Kidney epithelial cell (primary cell): Measurements from ENCODE around the gene XAB2. TPM values are rescaled to one million over a fixed set of nuclear protein-coding genes. Genes with fewer than 3 reads are reported as not detected.

Experiments used
- DNase-seq: peaks from one replicate; pipeline ENCODE4 v3.0.0-alpha.2; 2010; ENCODE audit warnings: low read depth
- H3K27me3 ChIP-seq: 2 replicates; pipeline ENCODE4 v1.6.0; 2011; ENCODE audit warnings: low read length; ENCODE audit not compliant: control insufficient read depth, insufficient read depth
- H3K36me3 ChIP-seq: 2 replicates; pipeline ENCODE4 v1.5.1; 2011; ENCODE audit warnings: low read length; ENCODE audit not compliant: control insufficient read depth, insufficient read depth
- H3K4me3 ChIP-seq: 2 replicates; pipeline ENCODE4 v1.5.1; 2011; ENCODE audit warnings: low read depth, mild to moderate bottlenecking, control low read depth, low read length
- total RNA-seq: library from RNA; depleted of rRNA; stranded (reverse); fragments of >200 nt; gene quantifications from 2 replicates; pipeline ENCODE4 v1.2.3, GENCODE V29; 2015
- TF ChIP-seq, protein P1 (sequence below): IDR thresholded peaks from 2 replicates; pipeline ENCODE4 v1.5.1; 2011; ENCODE audit warnings: mild to moderate bottlenecking, moderate library complexity, low read length, control low read depth, inconsistent platforms; ENCODE audit not compliant: insufficient read depth, poor library complexity, severe bottlenecking

Gene XAB2
- total RNA-seq, 1 donor from 2014 or later, result 48.1 TPM

DNA sequence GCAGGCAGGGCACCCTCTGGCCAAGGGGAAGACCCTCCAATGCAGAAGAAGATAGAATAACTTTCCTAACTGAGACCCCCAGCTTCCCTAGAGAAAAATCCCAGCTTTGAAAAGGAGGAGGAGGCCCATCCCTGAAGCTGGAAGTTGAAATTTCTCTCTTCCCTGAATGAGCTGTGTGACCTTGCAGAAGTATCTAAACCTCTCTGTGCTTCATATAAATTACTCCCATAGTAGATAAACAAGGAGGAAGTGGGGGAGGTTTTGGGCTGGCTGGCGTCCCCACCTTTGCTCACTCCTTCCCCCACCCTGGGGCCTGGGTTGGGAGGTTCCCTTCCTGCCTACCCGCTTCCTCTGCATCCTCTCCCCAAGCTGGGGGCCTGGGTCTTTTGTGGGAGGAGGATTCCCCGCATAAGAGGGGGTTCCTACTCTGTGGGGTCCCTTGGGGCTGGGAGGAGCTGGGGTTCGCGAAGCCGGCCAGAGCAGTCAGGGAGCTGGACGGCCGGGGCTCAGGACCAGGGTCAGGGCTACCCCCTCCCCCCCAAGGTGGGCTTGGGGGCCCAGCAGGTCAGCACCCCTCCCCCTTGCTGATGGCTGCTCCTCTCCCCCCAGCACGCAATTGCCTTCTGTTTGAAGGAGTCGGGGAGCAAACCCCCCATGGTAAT lies 22.0 kb downstream of the XAB2 start:
- TF ChIP-seq, protein P1, sequence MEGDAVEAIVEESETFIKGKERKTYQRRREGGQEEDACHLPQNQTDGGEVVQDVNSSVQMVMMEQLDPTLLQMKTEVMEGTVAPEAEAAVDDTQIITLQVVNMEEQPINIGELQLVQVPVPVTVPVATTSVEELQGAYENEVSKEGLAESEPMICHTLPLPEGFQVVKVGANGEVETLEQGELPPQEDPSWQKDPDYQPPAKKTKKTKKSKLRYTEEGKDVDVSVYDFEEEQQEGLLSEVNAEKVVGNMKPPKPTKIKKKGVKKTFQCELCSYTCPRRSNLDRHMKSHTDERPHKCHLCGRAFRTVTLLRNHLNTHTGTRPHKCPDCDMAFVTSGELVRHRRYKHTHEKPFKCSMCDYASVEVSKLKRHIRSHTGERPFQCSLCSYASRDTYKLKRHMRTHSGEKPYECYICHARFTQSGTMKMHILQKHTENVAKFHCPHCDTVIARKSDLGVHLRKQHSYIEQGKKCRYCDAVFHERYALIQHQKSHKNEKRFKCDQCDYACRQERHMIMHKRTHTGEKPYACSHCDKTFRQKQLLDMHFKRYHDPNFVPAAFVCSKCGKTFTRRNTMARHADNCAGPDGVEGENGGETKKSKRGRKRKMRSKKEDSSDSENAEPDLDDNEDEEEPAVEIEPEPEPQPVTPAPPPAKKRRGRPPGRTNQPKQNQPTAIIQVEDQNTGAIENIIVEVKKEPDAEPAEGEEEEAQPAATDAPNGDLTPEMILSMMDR, result no peak
- no peak overlapping the region for H3K4me3 ChIP-seq
- H3K36me3 ChIP-seq, result no peaks in the 10 kb centered on the region
- no peak for DNase-seq
- no peaks in the 10 kb centered on the region for H3K27me3 ChIP-seq

DNA sequence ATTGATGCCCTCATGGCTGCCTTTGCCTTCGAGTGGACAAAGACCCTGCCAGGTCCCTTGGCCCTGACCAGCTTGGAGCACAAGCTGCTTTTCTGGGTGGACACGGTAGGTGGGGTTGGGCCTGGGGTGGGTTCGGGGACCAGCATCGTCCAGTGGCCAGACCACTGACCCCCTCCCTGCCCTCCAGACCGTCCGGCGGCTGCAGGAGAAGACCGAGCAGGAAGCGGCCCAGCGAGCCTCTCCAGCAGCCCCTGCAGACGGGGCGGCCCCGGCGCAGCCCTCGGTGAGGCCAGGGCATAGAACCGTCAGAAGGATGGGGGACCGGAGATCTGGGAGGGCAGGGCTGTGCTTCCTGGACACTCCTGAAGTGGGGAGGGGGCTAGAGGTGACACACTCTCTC lies 23.1 kb downstream of the XAB2 start:
- H3K36me3 ChIP-seq, result no peaks in the 10 kb centered on the region
- H3K4me3 ChIP-seq, result no peak overlapping the region
- TF ChIP-seq, protein P1, result no peak
- no peak for DNase-seq
- no peaks in the 10 kb centered on the region for H3K27me3 ChIP-seq

DNA sequence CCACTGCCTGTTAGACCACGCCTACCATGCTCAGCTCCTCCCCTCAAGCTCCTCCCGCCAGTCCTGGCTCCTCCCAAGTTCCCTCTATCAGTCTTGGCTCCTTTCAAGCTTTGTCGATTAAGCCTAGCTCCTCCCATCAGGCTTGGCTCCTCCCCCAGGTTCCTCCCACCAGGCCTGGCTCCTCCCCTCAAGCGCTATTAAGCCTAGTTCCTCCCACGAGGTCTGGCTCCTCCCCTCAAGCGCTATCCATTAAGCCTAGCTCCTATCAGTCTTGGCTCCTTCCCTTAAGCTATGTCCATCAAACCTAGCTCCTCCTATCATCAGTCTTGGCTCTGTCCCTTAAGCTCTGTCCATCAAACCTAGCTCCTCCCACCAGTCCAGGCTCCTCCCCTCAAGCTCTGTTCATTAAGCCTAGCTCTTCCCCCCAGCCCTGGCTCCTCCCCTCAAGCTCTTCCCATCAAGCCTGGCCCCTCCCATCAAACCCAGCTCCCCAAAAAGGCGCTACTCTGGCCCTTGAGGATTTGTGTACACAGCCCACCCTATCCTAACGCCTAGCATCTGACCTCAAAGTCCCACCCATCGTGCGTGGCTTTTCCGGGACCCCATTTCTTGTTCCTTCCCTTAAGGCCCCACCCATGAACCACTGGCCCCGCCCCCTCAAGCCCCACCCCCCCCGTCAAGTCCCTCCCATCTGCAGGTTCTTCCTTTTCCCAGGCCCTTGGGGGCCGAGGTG lies 23.7 kb downstream of the XAB2 start:
- TF ChIP-seq, protein P1, result no peak
- no peak for DNase-seq
- H3K36me3 ChIP-seq, result no peaks in the 10 kb centered on the region
- no peaks in the 10 kb centered on the region for H3K27me3 ChIP-seq
- no peak overlapping the region for H3K4me3 ChIP-seq

DNA sequence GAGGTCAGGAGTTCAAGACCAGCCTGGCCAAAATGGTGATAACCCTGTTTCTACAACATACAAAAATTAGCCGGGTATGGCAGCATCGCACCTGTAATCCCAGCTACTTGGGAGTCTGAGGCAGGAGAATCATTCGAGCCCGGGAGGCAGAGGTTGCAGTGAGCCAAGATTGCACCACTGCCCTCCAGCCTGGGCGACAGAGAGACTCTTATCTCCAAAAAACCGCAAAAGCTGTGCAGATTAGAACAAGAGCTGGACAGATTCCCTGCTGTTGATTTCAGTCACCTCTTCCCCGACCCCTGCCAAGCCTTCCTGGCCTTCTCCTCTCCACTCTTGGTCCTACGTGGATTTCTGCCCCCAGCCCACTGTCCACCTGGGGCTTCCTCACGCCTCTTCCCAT lies 25.4 kb downstream of the XAB2 start:
- TF ChIP-seq, protein P1, result no peak
- no peak for DNase-seq
- Histone ChIP-seq H3K36me3 (no peaks in the 10 kb centered on the region), H3K27me3 (no peaks in the 10 kb centered on the region), H3K4me3 (no peak overlapping the region)

DNA sequence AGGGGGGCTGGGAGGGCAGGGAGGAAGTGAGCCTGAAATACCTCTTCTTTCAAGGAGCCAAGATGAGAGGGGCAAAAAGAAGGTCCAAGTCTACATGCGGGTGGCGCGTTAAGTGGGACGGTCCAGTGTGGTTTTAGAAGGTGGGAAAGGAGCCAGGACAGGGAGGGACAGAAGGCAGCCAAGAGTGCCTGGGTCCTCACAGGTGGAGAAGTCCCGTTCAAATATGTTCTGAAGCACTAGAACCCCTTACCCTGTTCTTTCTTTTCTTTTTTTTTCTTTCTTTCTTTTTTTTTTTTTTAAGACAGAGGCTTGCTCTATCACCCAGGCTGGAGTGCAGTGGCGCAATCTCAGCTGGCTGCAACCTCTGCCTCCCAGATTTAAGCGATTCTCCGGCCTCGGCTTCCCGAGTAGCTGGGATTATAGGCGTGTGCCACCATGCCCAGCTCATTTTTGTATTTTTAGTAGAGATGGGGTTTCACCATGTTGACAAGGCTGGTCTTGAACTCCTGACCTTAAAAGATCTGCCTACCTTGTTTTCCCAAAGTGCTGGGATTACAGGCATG lies 26.3 kb downstream of the XAB2 start:
- no peaks in the 10 kb centered on the region for H3K36me3 ChIP-seq
- DNase-seq, result no peak
- H3K27me3 ChIP-seq, result no peaks in the 10 kb centered on the region
- no peak overlapping the region for H3K4me3 ChIP-seq
- TF ChIP-seq, protein P1, result no peak
